K562 (cell line): ENCODE data around the gene TMEM129. TPM values are rescaled to one million over a fixed set of nuclear protein-coding genes. Genes with fewer than 3 reads are reported as not detected.

ENCODE experiments used
- ATF2 ChIP-seq: sonication (generic); formaldehyde crosslinking; IDR thresholded peaks from 2 replicates; pipeline ENCODE4 v1.8.1; 2022; ENCODE audit warnings: missing genetic modification reagents
- ATF7 ChIP-seq: fragments of 450-650 bp; IDR thresholded peaks from 2 replicates; pipeline ENCODE4 v1.7.1; 2014; ENCODE audit warnings: mild to moderate bottlenecking, moderate library complexity
- BHLHE40 ChIP-seq: IDR thresholded peaks from 2 replicates; pipeline ENCODE4 v1.6.1; 2011; ENCODE audit warnings: low read length, improper control_type of control experiment
- EP400 ChIP-seq: fragments of 450-650 bp; IDR thresholded peaks from 2 replicates; pipeline ENCODE4 v1.6.1; 2017; ENCODE audit warnings: antibody characterized with exemption, mild to moderate bottlenecking, moderate library complexity
- FOXA3 ChIP-seq, 2 experiments: fragments of 450-650 bp in 1 of 2; sonication (generic) in 1 of 2; formaldehyde crosslinking; IDR thresholded peaks in 1 of 2; conservative IDR thresholded peaks in 1 of 2; 2 replicates each; pipeline versions ENCODE4 v1.4.0 to v1.8.0; 2020 to 2022; ENCODE audit warnings: mild to moderate bottlenecking in 2 of 2, missing genetic modification reagents in 1 of 2
- KDM4B ChIP-seq, 2 experiments: fragments of 450-650 bp in 1 of 2; sonication (generic) in 1 of 2; IDR thresholded peaks; 2 replicates each; pipeline ENCODE4 v1.6.1; 2016 to 2017; ENCODE audit warnings: borderline replicate concordance in 2 of 2, antibody characterized with exemption in 1 of 2, low read depth in 1 of 2, mild to moderate bottlenecking in 1 of 2
- MXI1 ChIP-seq: IDR thresholded peaks from 2 replicates; pipeline ENCODE4 v1.6.1; 2011; ENCODE audit warnings: low read depth, mild to moderate bottlenecking, improper control_type of control experiment, low read length
- MYBL2 ChIP-seq, 2 experiments: fragments of 450-650 bp in 1 of 2; sonication (generic) in 1 of 2; formaldehyde crosslinking in 1 of 2; IDR thresholded peaks; 2 replicates each; pipeline versions ENCODE4 v1.6.1 to v1.8.1; 2017 to 2022; ENCODE audit warnings: borderline replicate concordance in 1 of 2, inconsistent platforms in 1 of 2, low read depth in 1 of 2, mild to moderate bottlenecking in 1 of 2, missing genetic modification reagents in 1 of 2, moderate library complexity in 1 of 2
- MYC ChIP-seq, 2 experiments: fragments of 250-450 bp in 1 of 2; sonication (Bioruptor Pico) in 1 of 2; IDR thresholded peaks; 2 replicates each; pipeline versions ENCODE4 v1.5.1 to v1.6.1; 2012 to 2021; ENCODE audit warnings: low read depth in 2 of 2, borderline replicate concordance in 1 of 2, improper control_type of control experiment in 1 of 2, low read length in 1 of 2, mild to moderate bottlenecking in 1 of 2, moderate library complexity in 1 of 2
- NONO ChIP-seq, 2 experiments: fragments of 200-400 bp in 1 of 2; fragments of 450-650 bp in 1 of 2; formaldehyde crosslinking in 1 of 2; IDR thresholded peaks; 2 replicates each; pipeline ENCODE4 v1.6.1; 2017; ENCODE audit warnings: low read depth in 2 of 2, mild to moderate bottlenecking in 2 of 2, moderate library complexity in 2 of 2, low read length in 1 of 2
- PATZ1 ChIP-seq: fragments of 250-450 bp; sonication (Bioruptor Pico); IDR thresholded peaks from 2 replicates; pipeline ENCODE4 v1.5.0; 2020; ENCODE audit warnings: mild to moderate bottlenecking, borderline replicate concordance
- PHF20 ChIP-seq: fragments of 450-650 bp; IDR thresholded peaks from 2 replicates; pipeline ENCODE4 v1.6.1; 2018; ENCODE audit not compliant: partially characterized antibody
- POLR3A ChIP-seq: IDR thresholded peaks from 2 replicates; pipeline ENCODE4 v1.6.1; 2011; ENCODE audit warnings: borderline replicate concordance, mild to moderate bottlenecking, moderate library complexity; ENCODE audit not compliant: insufficient read length, insufficient read depth; ENCODE audit errors: extremely low read depth
- UBTF ChIP-seq, 2 experiments: IDR thresholded peaks; 2 replicates each; pipeline ENCODE4 v1.6.1; 2012; ENCODE audit warnings: improper control_type of control experiment in 2 of 2, low read depth in 2 of 2, low read length in 2 of 2, borderline replicate concordance in 1 of 2
- USF2 ChIP-seq: sonication (generic); formaldehyde crosslinking; IDR thresholded peaks from 2 replicates; pipeline ENCODE4 v1.5.0; 2020; ENCODE audit warnings: missing genetic modification reagents
- XRCC4 ChIP-seq: IDR thresholded peaks from one replicate; pipeline ENCODE4 v1.6.1; 2011; ENCODE audit not compliant: insufficient read depth, insufficient read length; ENCODE audit errors: extremely low read depth
- ZFPM2 ChIP-seq: fragments of 250-450 bp; sonication (Bioruptor Pico); IDR thresholded peaks from 2 replicates; pipeline ENCODE4 v1.5.1; 2022; ENCODE audit warnings: mild to moderate bottlenecking
- ZNF23 ChIP-seq: fragments of 250-450 bp; sonication (Bioruptor Pico); IDR thresholded peaks from 2 replicates; pipeline ENCODE4 v1.4.0; 2020; ENCODE audit warnings: mild to moderate bottlenecking
- ZNF764 ChIP-seq: fragments of 250-450 bp; sonication (Bioruptor Pico); IDR thresholded peaks from 2 replicates; pipeline ENCODE4 v1.4.0; 2020; ENCODE audit warnings: low read depth, mild to moderate bottlenecking, moderate library complexity
- polyA plus RNA-seq, 8 experiments: library from polyadenylated mRNA; depleted of rRNA in 4 of 8; stranded (reverse) in 5 of 8; unstranded in 3 of 8; fragments of >200 nt; fragmentation: Nextera tagmentation in 2 of 8; fragmentation: Illumina TruSeq in 1 of 8; extraction: Ambion mirVana in 2 of 8; extraction: Trizol in 1 of 8; gene quantifications; 2 replicates each; pipeline versions ENCODE4 v1.2.1 to v1.2.3, GENCODE V29; 2011 to 2014; ENCODE audit warnings: inconsistent platforms in 1 of 8, missing spikeins in 1 of 8
- total RNA-seq, 7 experiments: library from RNA; depleted of rRNA in 6 of 7; stranded (reverse); fragments of >200 nt in 6 of 7; fragmentation: Illumina TruSeq in 2 of 7; extraction: Trizol in 2 of 7; gene quantifications; 2 replicates each; pipeline versions ENCODE4 v1.2.1 to v1.2.3, GENCODE V29; 2011 to 2021; ENCODE audit warnings: low replicate concordance in 1 of 7

TMEM129 gene
- total and polyA plus RNA-seq, 9 of the 15 experiments (the other 6 are each of a cell fraction or from before 2014, with no cell fraction given), result 0.34 to 47.2 (median 18.8) TPM

GRCh38 chr4:1721003-1721665, at the start of gene TMEM129, which contains the start of gene TACC3 (continued):
- TF ChIP-seq USF2, result no peak
- peak; percentile 73 for TF ChIP-seq EP400
- TF ChIP-seq PATZ1, result no peak
- TF ChIP-seq MYC (IDR thresholded peaks at IDR 0.05; ENCODE audit: low read depth, low read length), result peak; percentile 70; the same call in 1 of the 2 replicates
- TF ChIP-seq MYC (CRISPR knock-in tag; IDR thresholded peaks at IDR 0.05; ENCODE audit: borderline replicate concordance, low read depth), result no peak
- peak; percentile 67 for TF ChIP-seq PHF20
- TF ChIP-seq POLR3A, result no peak
- TF ChIP-seq MYBL2 (IDR thresholded peaks at IDR 0.05; ENCODE audit: low read depth), result peak; percentile 96
- TF ChIP-seq MYBL2 (CRISPR knock-in tag; IDR thresholded peaks at IDR 0.05; ENCODE audit: borderline replicate concordance), result peak; percentile 81; the same call in 1 of the 2 replicates
- no peak for TF ChIP-seq XRCC4
- TF ChIP-seq ZNF764 (CRISPR knock-in tag), result no peak
- TF ChIP-seq ATF2 (CRISPR knock-in tag), result no peak
- no peak for TF ChIP-seq BHLHE40
- no peak for TF ChIP-seq MXI1
- no peak for TF ChIP-seq ZFPM2 (CRISPR knock-in tag)
- TF ChIP-seq KDM4B (IDR thresholded peaks at IDR 0.05; ENCODE audit: borderline replicate concordance in 2 of 2, low read depth in 1 of 2), result peak in 1 of 2 experiments; percentile 98; a peak in 2 of 4 replicates
- no peak for TF ChIP-seq FOXA3 (CRISPR knock-in tag; conservative IDR thresholded peaks at IDR 0.05 in 1 of 2, IDR thresholded peaks at IDR 0.05 in 1 of 2)
- TF ChIP-seq NONO (IDR thresholded peaks at IDR 0.05; ENCODE audit: low read depth in 2 of 2, low read length in 1 of 2), result peak in 1 of 2 experiments; percentile 56; a peak in 2 of 4 replicates
- no peak for TF ChIP-seq ZNF23 (CRISPR knock-in tag)
- TF ChIP-seq UBTF (IDR thresholded peaks at IDR 0.05; ENCODE audit: borderline replicate concordance in 1 of 2, low read depth in 2 of 2, low read length in 2 of 2), result no peak
- 0 out of 2 replicates have a peak, but pooled peaks have one; percentile 33 for TF ChIP-seq ATF7
